Spleen (tissue), 7 donors: ENCODE measurements around the gene CD276.

ENCODE experiments used
- CTCF ChIP-seq, 11 experiments: fragments of 200-600 bp in 7 of 11; fragments of 450-650 bp in 4 of 11; sonication (generic) in 4 of 11; IDR thresholded peaks in 8 of 11; conservative IDR thresholded peaks in 3 of 11; 1 replicate in 7 of 11; 2 replicates in 4 of 11; pipeline versions ENCODE4 v1.4.0 to v1.8.0; 2016 to 2021; ENCODE audit warnings: antibody characterized with exemption in 11 of 11, inconsistent platforms in 4 of 11, mild to moderate bottlenecking in 1 of 11
- POLR2AphosphoS5 ChIP-seq, 3 donors: sonication (generic); formaldehyde crosslinking; IDR thresholded peaks; one replicate each; pipeline ENCODE4 v1.5.1; 2017; ENCODE audit warnings: antibody characterized with exemption in 3 of 3
- donor health status: DM: no; HTN: no; CAD: no; lungs with moderate emphysema.
- donor health status: DM: no; HTN: no; CAD: no.
- donor health status: DM: no; HTN: no; CAD: no.

GRCh38 chr15:73654659-73655058 lies 29.5 kb upstream of the CD276 start:
- no peak for TF ChIP-seq CTCF (IDR thresholded peaks at IDR 0.05 in 8 of 11, conservative IDR thresholded peaks at IDR 0.05 in 3 of 11)
- TF ChIP-seq POLR2AphosphoS5 (IDR thresholded peaks at IDR 0.05) = no peak
